K562 (cell line): ENCODE measurements around the gene EIF4E3. TPM values are rescaled to one million over a fixed set of nuclear protein-coding genes. Genes with fewer than 3 reads are reported as not detected.

Experiments
- ATAC-seq: fragments of 200-7000 bp; cut with Tn5 transposase; 3 replicates; pipeline ENCODE4 v1.9.1; 2020; ENCODE audit warnings: moderate library complexity
- BruUV-seq: library from RNA; stranded (reverse); fragments of 400-500 nt; replicated peaks from 2 replicates; lab custom pipeline; 2021; lab: Mats Ljungman, UMichigan
- CTCF ChIA-PET: fragments of 300-600 bp; formaldehyde crosslinking; extraction: SDS; loops from one replicate; lab custom pipeline; 2021; ENCODE audit warnings: low intra/inter-chr PET ratio; lab: Yijun Ruan, JAX
- POLR2A ChIA-PET: fragments of 300-600, 350-650 bp; sonication (Branson Sonifier 250); formaldehyde crosslinking; extraction: SDS; loops from one replicate; lab custom pipeline; 2021; ENCODE audit warnings: antibody characterized with exemption, inconsistent platforms; lab: Yijun Ruan, JAX
- DNase-seq, 4 experiments: peaks; one replicate each; pipeline versions ENCODE4 v3.0.0 to v3.0.0-alpha.2; 2011 to 2018; ENCODE audit warnings: low spot score in 3 of 4, mixed read lengths in 3 of 4; ENCODE audit errors: extremely low read depth in 1 of 4
- FAIRE-seq: peaks from 2 replicates; lab custom pipeline; 2011; peaks lifted over from hg19 to GRCh38; lab: Jason Lieb, UNC
- H2AFZ ChIP-seq: 2 replicates; pipeline ENCODE4 v1.6.0; 2011; ENCODE audit warnings: low read depth, low read length, control low read depth, inconsistent platforms
- H3K27ac ChIP-seq: fragments of 200-600 bp; 3 replicates; pipeline ENCODE4 v1.8.0; 2011; ENCODE audit warnings: low read depth, mild to moderate bottlenecking, control low read depth, inconsistent platforms, low read length, moderate library complexity, mixed read lengths; ENCODE audit errors: extremely low read depth
- H3K27me3 ChIP-seq, 2 experiments: fragments of 300-600 bp in 1 of 2; 2 replicates in 1 of 2; 3 replicates in 1 of 2; pipeline versions ENCODE4 v1.6.0 to v1.8.0; 2011; ENCODE audit warnings: inconsistent platforms in 2 of 2, low read length in 2 of 2, mild to moderate bottlenecking in 1 of 2, mixed read lengths in 1 of 2, moderate library complexity in 1 of 2; ENCODE audit not compliant: control insufficient read depth in 2 of 2, insufficient read depth in 2 of 2
- H3K36me3 ChIP-seq: fragments of 300-600 bp; 3 replicates; pipeline ENCODE4 v1.8.0; 2011; ENCODE audit warnings: mild to moderate bottlenecking, low read length, inconsistent platforms; ENCODE audit not compliant: control insufficient read depth, insufficient read depth
- H3K4me1 ChIP-seq, 2 experiments: fragments of 200-600 bp in 1 of 2; replicated peaks in 1 of 2; 2 replicates in 1 of 2; 3 replicates in 1 of 2; pipeline versions ENCODE4 v1.5.1 to v1.8.0; 2011; ENCODE audit warnings: inconsistent platforms in 2 of 2, low read length in 2 of 2, mild to moderate bottlenecking in 1 of 2, mixed read lengths in 1 of 2, moderate library complexity in 1 of 2; ENCODE audit not compliant: control insufficient read depth in 2 of 2, insufficient read depth in 2 of 2
- H3K4me2 ChIP-seq: 2 replicates; pipeline ENCODE4 v1.6.1; 2011; ENCODE audit warnings: low read length, control low read depth, inconsistent platforms, mixed read lengths; ENCODE audit not compliant: insufficient read depth
- H3K4me3 ChIP-seq: fragments of 200-600 bp; sonication (generic), shearing (Covaris generic); 2 replicates; pipeline ENCODE4 v1.5.1; 2016; ENCODE audit warnings: control low read depth, inconsistent platforms
- H3K79me2 ChIP-seq: fragments of 200-600 bp; 3 replicates; pipeline ENCODE4 v1.8.0; 2011; ENCODE audit warnings: low read length, inconsistent platforms; ENCODE audit not compliant: control insufficient read depth, insufficient read depth
- H3K9ac ChIP-seq, 2 experiments: 2 replicates each; pipeline versions ENCODE4 v1.6.0 to v1.6.1; 2011; ENCODE audit warnings: low read depth in 2 of 2, low read length in 2 of 2, control low read depth in 1 of 2, inconsistent platforms in 1 of 2, mild to moderate bottlenecking in 1 of 2, mixed read lengths in 1 of 2; ENCODE audit not compliant: insufficient read depth in 1 of 2
- H3K9me1 ChIP-seq: one replicate; pipeline ENCODE4 v1.6.0; 2011; ENCODE audit warnings: inconsistent platforms, mild to moderate bottlenecking, low read length, moderate library complexity; ENCODE audit not compliant: control insufficient read depth, insufficient read depth
- H3K9me3 ChIP-seq: replicated peaks from 2 replicates; pipeline ENCODE4 v1.5.1; 2011; ENCODE audit warnings: low read depth, low read length, inconsistent platforms; ENCODE audit not compliant: control insufficient read depth, insufficient read depth
- H4K20me1 ChIP-seq: replicated peaks from 2 replicates; pipeline ENCODE4 v1.6.1; 2011; ENCODE audit warnings: low read length, inconsistent platforms, mixed read lengths; ENCODE audit not compliant: control insufficient read depth, insufficient read depth
- CHD1 ChIP-seq: fragments of 200-600 bp; sonication (generic); IDR thresholded peaks from one replicate; pipeline ENCODE4 v1.6.1; 2012; ENCODE audit warnings: mild to moderate bottlenecking, moderate library complexity, low read length, inconsistent platforms
- CTCF ChIP-seq, 3 experiments: IDR thresholded peaks in 2 of 3; conservative IDR thresholded peaks in 1 of 3; 2 replicates each; pipeline ENCODE4 v1.5.1; 2011 to 2012; ENCODE audit warnings: low read length in 3 of 3, mild to moderate bottlenecking in 3 of 3, control low read depth in 2 of 3, improper control_type of control experiment in 1 of 3, inconsistent platforms in 1 of 3, low read depth in 1 of 3, mixed read lengths in 1 of 3, moderate library complexity in 1 of 3; ENCODE audit not compliant: insufficient read depth in 2 of 3
- ELF4 ChIP-seq: fragments of 450-650 bp; formaldehyde crosslinking; IDR thresholded peaks from 2 replicates; pipeline ENCODE4 v1.4.0; 2022; ENCODE audit warnings: missing genetic modification characterization
- FOXJ3 ChIP-seq: sonication (generic); formaldehyde crosslinking; IDR thresholded peaks from 2 replicates; pipeline ENCODE4 v1.4.0; 2020; ENCODE audit warnings: mild to moderate bottlenecking, missing genetic modification reagents
- FOXP1 ChIP-seq: sonication (generic); formaldehyde crosslinking; IDR thresholded peaks from 2 replicates; pipeline ENCODE4 v1.8.0; 2022; ENCODE audit warnings: mild to moderate bottlenecking, missing genetic modification reagents
- GTF3C2 ChIP-seq: IDR thresholded peaks from 3 replicates; pipeline ENCODE4 v1.6.1; 2011; ENCODE audit warnings: borderline replicate concordance, mild to moderate bottlenecking, moderate library complexity; ENCODE audit not compliant: insufficient read length; ENCODE audit errors: extremely low read depth
- KLF1 ChIP-seq: fragments of 450-650 bp; IDR thresholded peaks from 2 replicates; pipeline ENCODE4 v1.6.1; 2016; ENCODE audit warnings: missing genetic modification characterization, missing compliant biosample characterization
- MCM2 ChIP-seq: fragments of 450-650 bp; IDR thresholded peaks from 2 replicates; pipeline ENCODE4 v1.6.1; 2017; ENCODE audit warnings: low read depth, mild to moderate bottlenecking
- NCOA6 ChIP-seq: fragments of 450-650 bp; IDR thresholded peaks from 2 replicates; pipeline ENCODE4 v1.6.1; 2017; ENCODE audit warnings: mild to moderate bottlenecking
- NFATC3 ChIP-seq: fragments of 450-650 bp; IDR thresholded peaks from 2 replicates; pipeline ENCODE4 v1.6.1; 2017; ENCODE audit warnings: mild to moderate bottlenecking
- NFYB ChIP-seq: IDR thresholded peaks from 2 replicates; pipeline ENCODE4 v1.6.1; 2011; ENCODE audit warnings: mild to moderate bottlenecking, moderate library complexity; ENCODE audit not compliant: insufficient read length; ENCODE audit errors: extremely low read depth
- NONO ChIP-seq, 2 experiments: fragments of 200-400 bp in 1 of 2; fragments of 450-650 bp in 1 of 2; formaldehyde crosslinking in 1 of 2; IDR thresholded peaks; 2 replicates each; pipeline ENCODE4 v1.6.1; 2017; ENCODE audit warnings: low read depth in 2 of 2, mild to moderate bottlenecking in 2 of 2, moderate library complexity in 2 of 2, low read length in 1 of 2
- RBM14 ChIP-seq: fragments of 200-400 bp; formaldehyde crosslinking; IDR thresholded peaks from 2 replicates; pipeline ENCODE4 v1.6.1; 2018; ENCODE audit warnings: low read depth, mild to moderate bottlenecking, low read length, moderate library complexity, borderline replicate concordance; ENCODE audit not compliant: insufficient read depth
- RBM39 ChIP-seq: fragments of 200-400 bp; formaldehyde crosslinking; optimal IDR thresholded peaks from 2 replicates; pipeline ENCODE3; 2018; ENCODE audit warnings: low read depth, low read length
- SMAD1 ChIP-seq: fragments of 150-350 bp; IDR thresholded peaks from 2 replicates; pipeline ENCODE4 v1.6.1; 2014; ENCODE audit warnings: low read length, low read depth; ENCODE audit not compliant: partially characterized antibody
- ZNF644 ChIP-seq: fragments of 200-800 bp; sonication (Bioruptor generic); IDR thresholded peaks from 2 replicates; pipeline ENCODE4 v1.6.1; 2016; ENCODE audit warnings: low read depth, missing genetic modification characterization, missing compliant biosample characterization
- ZNF764 ChIP-seq: fragments of 250-450 bp; sonication (Bioruptor Pico); IDR thresholded peaks from 2 replicates; pipeline ENCODE4 v1.4.0; 2020; ENCODE audit warnings: low read depth, mild to moderate bottlenecking, moderate library complexity
- ZNF77 ChIP-seq: fragments of 250-450 bp; sonication (Bioruptor Pico); IDR thresholded peaks from 2 replicates; pipeline ENCODE4 v1.5.0; 2020
- ZNF785 ChIP-seq: fragments of 250-450 bp; sonication (Bioruptor Pico); IDR thresholded peaks from 2 replicates; pipeline ENCODE4 v1.4.0; 2020; ENCODE audit warnings: mild to moderate bottlenecking
- WGBS: fragments of 100-300 bp; shearing (Covaris generic); methylation state at CpG from one replicate; pipeline ENCODE4 v1.1.6; 2016; ENCODE audit warnings: low coverage, mixed read lengths; ENCODE audit not compliant: insufficient coverage; ENCODE audit errors: missing lambda C conversion rate; 5-methylcytosine and 5-hydroxymethylcytosine counted together
- in situ Hi-C: fragments of 300-500 bp; cut with MboI; formaldehyde crosslinking; loops from 4 replicates; pipeline ENCODE4 v1.15.0; 2018; ENCODE audit warnings: inconsistent platforms, mixed read lengths
- intact Hi-C: fragments of 100-400 bp; cut with micrococcal nuclease; formaldehyde crosslinking; loops from 2 replicates; pipeline ENCODE4 v1.14.2; 2022
- polyA plus RNA-seq, 8 experiments: library from polyadenylated mRNA; depleted of rRNA in 4 of 8; stranded (reverse) in 5 of 8; unstranded in 3 of 8; fragments of >200 nt; fragmentation: Nextera tagmentation in 2 of 8; fragmentation: Illumina TruSeq in 1 of 8; extraction: Ambion mirVana in 2 of 8; extraction: Trizol in 1 of 8; gene quantifications; 2 replicates each; pipeline versions ENCODE4 v1.2.1 to v1.2.3, GENCODE V29; 2011 to 2014; ENCODE audit warnings: inconsistent platforms in 1 of 8, missing spikeins in 1 of 8
- total RNA-seq, 7 experiments: library from RNA; depleted of rRNA in 6 of 7; stranded (reverse); fragments of >200 nt in 6 of 7; fragmentation: Illumina TruSeq in 2 of 7; extraction: Trizol in 2 of 7; gene quantifications; 2 replicates each; pipeline versions ENCODE4 v1.2.1 to v1.2.3, GENCODE V29; 2011 to 2021; ENCODE audit warnings: low replicate concordance in 1 of 7

The EIF4E3 gene
- total and polyA plus RNA-seq, 9 of the 15 experiments (the other 6 are each of a cell fraction or from before 2014, with no cell fraction given) = 0.18 to 2.5 (median 1.1) TPM

GRCh38 chr3:71640331-71640983, 84.7 kb downstream of the EIF4E3 start:
- no peak for FAIRE-seq
- no peaks in the 10 kb centered on the region for H3K4me1 ChIP-seq
- H3K27ac ChIP-seq = no peak overlapping the region
- H3K79me2 ChIP-seq = no peaks in the 10 kb centered on the region
- no peaks in the 10 kb centered on the region for H3K36me3 ChIP-seq
- no peak for DNase-seq
- no peak overlapping the region for H3K9ac ChIP-seq
- no peaks in the 10 kb centered on the region for H3K9me1 ChIP-seq
- no peaks in the 10 kb centered on the region for H3K9me3 ChIP-seq
- no TSS peak for BruUV-seq
- H3K4me2 ChIP-seq = no peak overlapping the region
- CTCF ChIA-PET = no interaction called here
- H4K20me1 ChIP-seq = no peaks in the 10 kb centered on the region
- POLR2A ChIA-PET = no interaction called here
- in situ Hi-C loops (no loop called here), intact Hi-C loops (no loop called here)
- no peak overlapping the region for H3K4me3 ChIP-seq
- H2AFZ ChIP-seq = no peak overlapping the region
- WGBS = 46% methylated on average over 8 of the region's 9 CpGs
- H3K27me3 ChIP-seq = peaks cover 5 to 10% of the 10 kb centered on the region in 2 experiments; a peak in 3 of 5 replicates
- no peak for ATAC-seq
- TF ChIP-seq NONO (IDR thresholded peaks at IDR 0.05; ENCODE audit: low read depth in 2 of 2, low read length in 1 of 2) = no peak
- no peak for TF ChIP-seq ELF4 (CRISPR knock-in tag)
- no peak for TF ChIP-seq RBM14
- TF ChIP-seq CHD1 = no peak
- no peak for TF ChIP-seq ZNF77
- TF ChIP-seq ZNF644 = no peak
- no peak for TF ChIP-seq NFYB
- TF ChIP-seq KLF1 = no peak
- TF ChIP-seq SMAD1 = no peak
- TF ChIP-seq RBM39 = no peak
- TF ChIP-seq MCM2 = no peak
- no peak for TF ChIP-seq NCOA6
- TF ChIP-seq CTCF (IDR thresholded peaks at IDR 0.05 in 2 of 3, conservative IDR thresholded peaks at IDR 0.05 in 1 of 3; ENCODE audit: insufficient read depth in 2 of 3, low read depth in 1 of 3, low read length in 3 of 3) = no peak
- no peak for TF ChIP-seq ZNF764
- TF ChIP-seq ZNF785 (CRISPR knock-in tag) = no peak
- TF ChIP-seq GTF3C2 = no peak
- no peak for TF ChIP-seq FOXP1 (CRISPR knock-in tag)
- TF ChIP-seq FOXJ3 (CRISPR knock-in tag) = no peak
- TF ChIP-seq NFATC3 = no peak
